Left renal cortex interstitium (tissue), 4 donors: Measurements from ENCODE around the gene PLCL2. TPM values are rescaled to one million over a fixed set of nuclear protein-coding genes. Genes with fewer than 3 reads are reported as not detected.
"Not testable (repeated sequence)": the region's sequence is repeated elsewhere in the genome, so short reads cannot be mapped to it uniquely, and the experiment has no call there.

ENCODE experiments used
- DNase-seq, 4 donors: peaks; one replicate each; pipeline ENCODE4 v3.0.0-alpha.2; 2013; ENCODE audit warnings: low read depth in 4 of 4, low spot score in 2 of 4, missing footprints in 1 of 4
- polyA plus RNA-seq, 4 donors: library from polyadenylated mRNA; unstranded; fragments of 120-200 nt; gene quantifications; one replicate each; pipeline ENCODE4 v1.2.1, GENCODE V29; 2013; ENCODE audit not compliant: insufficient read length in 4 of 4

The PLCL2 gene
- polyA plus RNA-seq, 4 donors: 13.1 to 16.5 (median 14.9) TPM

GRCh38 chr3:17094551-17094950 lies 209.8 kb downstream of the PLCL2 start:
- no peak for DNase-seq

- no peak for DNase-seq
Measured at GRCh38 chr3:17103579-17103978, 218.8 kb downstream of the PLCL2 start.

- not testable (repeated sequence) for DNase-seq
Measured at GRCh38 chr3:17106801-17107200, 222.0 kb downstream of the PLCL2 start.

GRCh38 chr3:17110660-17111396 lies 226.1 kb downstream of the PLCL2 start:
- DNase-seq: no peak

GRCh38 chr3:17111586-17111985 lies 226.8 kb downstream of the PLCL2 start:
- DNase-seq: no peak

GRCh38 chr3:17115186-17115585 lies 230.4 kb downstream of the PLCL2 start:
- no peak for DNase-seq

GRCh38 chr3:17116007-17116600 lies 231.3 kb downstream of the PLCL2 start:
- no peak for DNase-seq

- DNase-seq: no peak
Measured at GRCh38 chr3:17118771-17119170, 234.0 kb downstream of the PLCL2 start.

GRCh38 chr3:17119201-17120072 lies 234.7 kb downstream of the PLCL2 start:
- DNase-seq: no peak

GRCh38 chr3:17120115-17120514 lies 235.4 kb downstream of the PLCL2 start:
- DNase-seq: no peak

GRCh38 chr3:17121336-17121735 lies 236.6 kb downstream of the PLCL2 start:
- DNase-seq: no peak

GRCh38 chr3:17122758-17123157 lies 238.0 kb downstream of the PLCL2 start:
- DNase-seq: no peak

GRCh38 chr3:17125738-17126442 lies 241.1 kb downstream of the PLCL2 start:
- no peak for DNase-seq

- DNase-seq: not testable (repeated sequence)
Measured at GRCh38 chr3:17128671-17129070, 243.9 kb downstream of the PLCL2 start.

GRCh38 chr3:17129556-17129955 lies 244.8 kb downstream of the PLCL2 start:
- no peak for DNase-seq

- DNase-seq: no peak
Measured at GRCh38 chr3:17130956-17131355, 246.2 kb downstream of the PLCL2 start.

GRCh38 chr3:17132286-17133115 lies 247.7 kb downstream of the PLCL2 start:
- no peak for DNase-seq

- DNase-seq: no peak
Measured at GRCh38 chr3:17133632-17134545, 249.1 kb downstream of the PLCL2 start.

GRCh38 chr3:17135696-17136095 lies 250.9 kb downstream of the PLCL2 start:
- no peak for DNase-seq
